Skeletal muscle satellite cell (primary cell): ENCODE measurements around the gene VWA8.
"Not testable (repeated sequence)": the region's sequence is repeated elsewhere in the genome, so short reads cannot be mapped to it uniquely, and the experiment has no call there.

Experiments used
- H3K27me3 ChIP-seq: 2 replicates; pipeline ENCODE4 v1.7.0; 2013; ENCODE audit warnings: low read length; ENCODE audit not compliant: control insufficient read depth, insufficient read depth
- H3K36me3 ChIP-seq: 2 replicates; pipeline ENCODE4 v1.7.0; 2013; ENCODE audit warnings: mild to moderate bottlenecking, control low read depth, low read length; ENCODE audit not compliant: insufficient read depth
- H3K4me1 ChIP-seq: 2 replicates; pipeline ENCODE4 v1.7.0; 2013; ENCODE audit warnings: low read length; ENCODE audit not compliant: control insufficient read depth, insufficient read depth
- H3K4me2 ChIP-seq: 2 replicates; pipeline ENCODE4 v1.7.0; 2013; ENCODE audit warnings: mild to moderate bottlenecking, low read length
- H3K4me3 ChIP-seq: 2 replicates; pipeline ENCODE4 v1.7.0; 2013; ENCODE audit warnings: low read length
- H3K9ac ChIP-seq: 2 replicates; pipeline ENCODE4 v1.7.0; 2013; ENCODE audit warnings: mild to moderate bottlenecking, low read depth, low read length, moderate library complexity
- H3K9me3 ChIP-seq: replicated peaks from 2 replicates; pipeline ENCODE4 v1.7.0; 2013; ENCODE audit warnings: mild to moderate bottlenecking, control low read depth, low read length

Gene VWA8

DNA sequence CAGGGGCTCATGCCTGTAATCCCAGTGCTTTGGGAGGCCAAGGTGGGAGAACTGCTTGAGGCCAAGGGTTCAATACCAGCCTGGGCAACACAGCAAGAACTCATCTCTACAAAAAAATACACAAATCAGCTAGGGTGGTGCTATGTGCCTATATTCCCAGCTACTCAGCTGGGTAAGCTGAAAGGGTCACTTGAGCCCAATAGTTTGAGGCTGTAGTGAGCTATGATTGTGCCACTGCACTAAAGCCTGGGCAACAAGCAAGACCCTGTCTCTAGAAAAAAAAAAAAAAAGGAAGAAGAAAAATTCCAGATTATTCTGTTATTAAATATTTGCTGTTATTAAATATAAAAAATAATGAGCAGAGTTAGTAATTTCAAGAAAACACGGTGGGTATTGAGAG, 372.5 kb downstream of the VWA8 start:
- Histone ChIP-seq H3K27me3 (no peaks in the 10 kb centered on the region), H3K9ac (peak overlapping the region; percentile 28)

GRCh38 chr13:41587490-41587889, 373.4 kb downstream of the VWA8 start:
- H3K4me3 ChIP-seq = no peak overlapping the region
- no peaks in the 10 kb centered on the region for H3K9me3 ChIP-seq
- no peak overlapping the region for H3K9ac ChIP-seq
- peaks cover 26% of the 10 kb centered on the region for H3K4me1 ChIP-seq
- H3K4me2 ChIP-seq = no peak overlapping the region
- H3K36me3 ChIP-seq = no peaks in the 10 kb centered on the region
- H3K27me3 ChIP-seq = no peaks in the 10 kb centered on the region

More for the DNA sequence above, 372.5 kb downstream of the VWA8 start:
- peaks cover 26% of the 10 kb centered on the region for H3K4me1 ChIP-seq
- H3K36me3 ChIP-seq = no peaks in the 10 kb centered on the region
- no peaks in the 10 kb centered on the region for H3K9me3 ChIP-seq
- no peak overlapping the region for H3K4me3 ChIP-seq
- peak overlapping the region; percentile 17 for H3K4me2 ChIP-seq

DNA sequence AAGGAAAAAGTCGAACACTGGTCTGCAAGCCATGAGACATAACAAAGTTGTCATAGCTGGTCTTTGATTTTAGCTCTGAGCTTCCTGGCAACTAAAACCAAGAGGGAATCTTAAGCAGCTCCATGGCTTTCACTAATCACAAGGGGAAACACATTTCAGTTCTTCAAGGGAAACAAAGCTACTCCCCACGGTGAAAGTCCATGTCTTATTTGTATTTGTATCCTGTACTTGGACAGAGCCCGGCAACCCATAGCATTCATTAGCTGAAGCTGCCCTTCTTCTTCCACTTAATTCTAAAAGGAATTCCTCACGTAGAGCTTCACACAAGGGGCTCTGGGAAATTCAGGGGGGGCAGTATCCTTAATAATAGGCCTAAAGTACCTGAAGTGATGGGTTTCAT, 374.7 kb downstream of the VWA8 start:
- H3K36me3 ChIP-seq = no peaks in the 10 kb centered on the region
- H3K27me3 ChIP-seq = no peaks in the 10 kb centered on the region
- no peak overlapping the region for H3K4me3 ChIP-seq
- no peaks in the 10 kb centered on the region for H3K9me3 ChIP-seq
- H3K4me2 ChIP-seq = no peak overlapping the region
- peaks cover 26% of the 10 kb centered on the region for H3K4me1 ChIP-seq
- H3K9ac ChIP-seq = no peak overlapping the region

DNA sequence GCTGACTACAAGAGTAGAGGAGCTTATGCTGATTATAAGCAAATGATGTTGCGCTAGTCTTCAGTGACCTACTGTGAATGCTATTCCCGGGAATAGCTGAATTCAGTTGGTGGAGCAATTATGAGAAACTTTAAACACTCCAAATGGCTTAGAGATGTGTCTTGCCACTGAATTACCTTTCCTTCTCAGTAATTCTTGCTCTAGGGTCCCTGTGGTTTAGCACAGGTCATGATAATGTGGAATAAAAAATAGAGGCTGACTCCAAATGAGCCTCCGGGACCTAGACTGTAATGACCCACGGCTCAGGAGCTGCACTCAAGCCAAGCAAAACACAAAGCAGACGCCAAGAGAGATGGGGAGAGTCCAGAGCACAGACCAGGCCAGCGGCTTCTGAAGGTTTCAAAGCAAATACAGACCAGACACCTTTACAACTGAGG, 378.9 kb downstream of the VWA8 start:
- Histone ChIP-seq H3K27me3 (no peaks in the 10 kb centered on the region), H3K36me3 (no peaks in the 10 kb centered on the region), H3K4me2 (no peak overlapping the region), H3K9me3 (no peaks in the 10 kb centered on the region), H3K4me3 (no peak overlapping the region), H3K4me1 (no peaks in the 10 kb centered on the region), H3K9ac (no peak overlapping the region)

- Histone ChIP-seq H3K36me3 (no peaks in the 10 kb centered on the region), H3K4me1 (no peaks in the 10 kb centered on the region), H3K4me3 (no peak overlapping the region), H3K27me3 (no peaks in the 10 kb centered on the region), H3K9me3 (no peaks in the 10 kb centered on the region), H3K9ac (no peak overlapping the region), H3K4me2 (no peak overlapping the region)
Observed at GRCh38 chr13:41580345-41580744, 380.6 kb downstream of the VWA8 start.

- no peak overlapping the region for H3K4me3 ChIP-seq
- no peak overlapping the region for H3K4me2 ChIP-seq
- H3K9ac ChIP-seq = no peak overlapping the region
- H3K9me3 ChIP-seq = no peaks in the 10 kb centered on the region
- H3K36me3 ChIP-seq = no peaks in the 10 kb centered on the region
- H3K27me3 ChIP-seq = no peaks in the 10 kb centered on the region
- H3K4me1 ChIP-seq = no peaks in the 10 kb centered on the region
Observed at GRCh38 chr13:41579881-41580280, 381.0 kb downstream of the VWA8 start.

GRCh38 chr13:41579168-41579567, 381.7 kb downstream of the VWA8 start:
- H3K9ac ChIP-seq = no peak overlapping the region
- no peaks in the 10 kb centered on the region for H3K9me3 ChIP-seq
- H3K4me2 ChIP-seq = no peak overlapping the region
- no peak overlapping the region for H3K4me3 ChIP-seq
- H3K36me3 ChIP-seq = no peaks in the 10 kb centered on the region
- no peaks in the 10 kb centered on the region for H3K4me1 ChIP-seq
- no peaks in the 10 kb centered on the region for H3K27me3 ChIP-seq

DNA sequence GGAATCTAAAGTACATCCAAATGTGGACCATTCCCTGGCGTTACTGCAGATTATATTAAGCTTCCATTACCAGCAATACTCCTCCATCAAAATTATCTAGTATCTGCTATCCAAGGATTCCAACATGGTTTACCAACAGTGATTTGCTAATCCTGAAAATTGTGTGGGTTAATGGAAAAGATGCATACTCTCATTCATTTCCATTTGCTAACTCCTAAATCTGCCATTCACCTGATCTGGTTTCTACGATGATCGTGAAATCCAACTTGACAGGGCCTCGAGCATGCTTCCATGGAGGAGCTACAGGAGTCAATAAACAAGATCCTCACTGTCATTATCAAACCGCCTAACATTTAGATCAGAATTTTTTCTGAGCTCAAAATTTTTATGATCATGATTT, 382.5 kb downstream of the VWA8 start:
- no peaks in the 10 kb centered on the region for H3K4me1 ChIP-seq
- H3K9ac ChIP-seq = no peak overlapping the region
- no peak overlapping the region for H3K4me3 ChIP-seq
- H3K4me2 ChIP-seq = no peak overlapping the region
- no peaks in the 10 kb centered on the region for H3K36me3 ChIP-seq
- no peaks in the 10 kb centered on the region for H3K27me3 ChIP-seq
- no peaks in the 10 kb centered on the region for H3K9me3 ChIP-seq

DNA sequence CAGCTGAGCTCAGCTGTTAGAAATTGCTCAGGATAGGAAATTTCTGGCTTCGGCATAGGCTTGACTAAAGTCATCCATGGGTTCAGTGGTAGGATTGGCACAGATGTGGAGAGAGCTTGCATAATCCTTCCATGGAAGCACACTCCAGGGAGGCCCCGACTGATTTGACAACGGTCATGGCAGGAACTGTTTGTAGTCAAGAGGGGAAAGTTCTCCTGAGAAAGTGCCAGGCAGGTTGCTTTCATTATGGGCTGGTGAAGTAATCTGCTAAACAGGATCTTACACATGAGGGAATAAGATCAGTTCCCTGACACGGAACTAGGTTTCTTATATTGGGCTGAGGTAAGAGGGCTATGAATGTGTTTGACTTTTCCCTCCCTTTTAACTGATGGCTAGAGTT, 383.5 kb downstream of the VWA8 start:
- Histone ChIP-seq H3K27me3 (no peaks in the 10 kb centered on the region), H3K9me3 (no peaks in the 10 kb centered on the region), H3K9ac (no peak overlapping the region), H3K4me3 (no peak overlapping the region), H3K4me1 (no peaks in the 10 kb centered on the region), H3K36me3 (no peaks in the 10 kb centered on the region), H3K4me2 (no peak overlapping the region)

GRCh38 chr13:41573640-41574039, 387.3 kb downstream of the VWA8 start:
- not testable (repeated sequence) for H3K4me2 ChIP-seq, H3K27me3 ChIP-seq

GRCh38 chr13:41571817-41572340, 389.0 kb downstream of the VWA8 start:
- H3K27me3 ChIP-seq, H3K36me3 ChIP-seq, H3K4me3 ChIP-seq, H3K9ac ChIP-seq, H3K9me3 ChIP-seq, H3K4me2 ChIP-seq: not testable (repeated sequence)
- H3K4me1 ChIP-seq = peaks cover 12% of the 10 kb centered on the region

More at GRCh38 chr13:41573640-41574039, 387.3 kb downstream of the VWA8 start:
- H3K36me3 ChIP-seq, H3K4me3 ChIP-seq, H3K9me3 ChIP-seq, H3K4me1 ChIP-seq, H3K9ac ChIP-seq: not testable (repeated sequence)

- Histone ChIP-seq H3K4me3 (no peak overlapping the region), H3K9me3 (no peaks in the 10 kb centered on the region), H3K4me1 (peaks cover 20% of the 10 kb centered on the region), H3K27me3 (no peaks in the 10 kb centered on the region), H3K36me3 (no peaks in the 10 kb centered on the region), H3K4me2 (no peak overlapping the region), H3K9ac (no peak overlapping the region)
Observed at GRCh38 chr13:41568972-41569351, 391.9 kb downstream of the VWA8 start.
